SK-N-MC (cell line): ENCODE data around the gene ASCC1.

ENCODE experiments used
- EZH2 ChIP-seq: fragments of 200-600 bp; sonication (generic); IDR thresholded peaks from one replicate; pipeline ENCODE4 v1.6.1; 2017; ENCODE audit warnings: antibody characterized with exemption
- POLR2AphosphoS5 ChIP-seq: IDR thresholded peaks from 2 replicates; pipeline ENCODE4 v1.6.1; 2012; ENCODE audit warnings: mild to moderate bottlenecking, low read depth, low read length, borderline replicate concordance

GRCh38 chr10:72176701-72177100 is 39.4 kb downstream of the ASCC1 start:
- TF ChIP-seq POLR2AphosphoS5, result no peak
- no peak for TF ChIP-seq EZH2
